Eye (tissue), 1 donor: ENCODE measurements around the gene SMAD3.

Experiments
- DNase-seq: peaks from one replicate; pipeline ENCODE4 v3.0.0-alpha.2; 2015

The SMAD3 gene

DNA sequence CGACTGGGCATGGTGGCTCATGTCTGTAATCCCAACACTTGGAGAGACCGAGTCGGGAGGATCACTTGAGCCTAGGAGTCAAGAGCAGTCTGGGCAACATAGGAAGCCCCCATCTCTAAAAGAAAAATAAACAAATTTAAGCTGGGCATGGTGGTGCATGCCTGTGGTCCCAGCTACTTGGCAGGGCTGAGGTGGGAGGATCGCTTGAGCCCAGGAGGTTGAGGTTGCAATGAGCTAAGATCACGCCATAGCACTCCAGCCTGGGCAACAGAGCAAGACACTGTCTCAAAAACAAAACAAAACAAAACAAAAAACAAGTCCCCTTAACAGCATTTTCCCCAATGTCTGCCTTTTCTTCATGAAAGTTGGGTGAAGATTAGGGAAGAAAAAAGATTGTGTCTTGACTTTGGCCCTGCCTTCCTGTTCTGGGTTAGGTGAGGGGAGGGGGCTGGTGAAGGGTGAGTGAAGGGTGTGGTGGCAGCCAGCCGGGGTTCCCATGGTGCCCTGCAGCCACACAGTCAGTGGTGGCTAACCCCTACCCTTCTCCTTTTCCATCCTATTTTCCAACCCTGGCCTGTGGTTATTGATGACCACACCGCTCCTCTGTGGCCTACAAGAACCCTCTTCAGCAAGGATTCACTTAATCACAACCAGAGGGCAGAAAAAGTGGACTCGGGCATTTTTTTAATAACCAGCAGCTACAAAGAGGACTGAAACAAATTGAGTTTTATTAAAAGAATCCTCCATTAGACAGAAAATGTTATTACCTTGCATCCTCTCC, 28.4 kb upstream of the SMAD3 start:
- no peak for DNase-seq

DNA sequence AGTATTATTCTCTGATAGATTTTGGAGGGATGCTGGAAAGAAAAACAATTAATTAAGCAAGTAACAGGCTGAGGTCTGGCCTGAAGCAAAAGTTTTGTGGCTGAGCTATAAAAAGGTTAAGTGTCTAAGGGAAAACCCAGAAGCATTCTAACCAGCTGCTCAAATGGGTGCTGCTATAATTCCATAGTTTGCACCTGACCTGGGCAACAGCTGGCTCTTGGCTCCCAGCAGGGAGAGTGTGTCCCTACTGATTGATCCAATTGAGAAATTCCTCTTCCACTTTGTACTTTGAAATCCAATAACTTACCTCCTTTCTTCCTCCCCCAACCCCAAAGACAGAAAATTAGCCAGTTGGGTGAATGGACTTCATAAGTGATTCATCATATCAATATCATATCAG, 27.7 kb upstream of the SMAD3 start:
- DNase-seq, result no peak

DNA sequence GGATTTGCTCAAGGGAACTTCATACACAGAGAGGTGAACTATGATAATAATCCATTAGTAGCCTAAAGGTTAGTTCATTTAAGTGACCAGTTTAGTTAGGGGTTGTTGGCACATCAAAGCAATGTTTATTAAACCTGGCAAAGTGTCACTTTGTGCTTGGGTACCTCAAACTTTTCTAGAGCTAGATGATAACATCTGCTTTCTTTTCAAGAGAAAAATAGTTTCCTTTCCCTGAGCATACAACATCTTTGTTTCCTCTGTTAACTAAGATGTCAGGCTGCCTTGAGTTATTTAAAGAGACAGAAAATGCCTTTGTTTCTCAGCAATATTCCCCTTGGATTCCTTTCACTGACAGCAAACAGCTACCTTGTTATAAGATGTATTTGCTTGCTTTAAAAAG, 26.7 kb upstream of the SMAD3 start:
- DNase-seq, result no peak

DNA sequence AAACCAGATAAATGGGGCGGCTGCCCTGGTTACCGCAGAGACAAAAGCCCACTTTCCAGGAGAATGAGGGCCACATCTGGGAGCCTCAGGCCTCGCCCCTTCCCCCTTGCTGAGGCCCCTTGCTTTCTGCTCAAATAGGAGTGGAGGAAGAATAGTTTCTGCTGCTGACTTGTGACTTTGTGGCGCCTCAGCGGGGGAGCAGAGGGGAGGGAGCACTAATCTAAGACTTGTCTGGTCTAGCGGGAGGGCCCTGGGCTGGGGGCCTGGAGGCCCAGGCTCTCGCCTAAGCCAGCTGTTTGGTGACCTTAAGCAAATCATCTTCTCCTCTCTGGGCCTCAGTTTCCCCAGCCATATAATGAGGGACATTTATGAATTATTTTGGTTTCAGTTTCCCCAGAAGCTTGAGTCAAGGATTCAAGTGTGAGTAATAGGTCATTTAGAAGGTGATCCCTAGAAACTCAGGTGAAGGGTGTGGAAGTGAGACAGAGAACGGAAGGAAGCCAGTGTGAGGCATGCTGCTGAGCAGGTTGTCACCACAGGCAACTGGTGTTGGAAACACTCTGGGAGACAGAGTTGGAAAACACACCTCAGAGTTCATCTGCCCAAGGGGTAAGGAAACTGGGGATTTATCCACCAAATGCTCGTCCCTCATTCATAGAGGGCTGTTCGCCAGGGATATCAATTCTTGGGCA, 25.9 kb upstream of the SMAD3 start:
- DNase-seq, result no peak

DNA sequence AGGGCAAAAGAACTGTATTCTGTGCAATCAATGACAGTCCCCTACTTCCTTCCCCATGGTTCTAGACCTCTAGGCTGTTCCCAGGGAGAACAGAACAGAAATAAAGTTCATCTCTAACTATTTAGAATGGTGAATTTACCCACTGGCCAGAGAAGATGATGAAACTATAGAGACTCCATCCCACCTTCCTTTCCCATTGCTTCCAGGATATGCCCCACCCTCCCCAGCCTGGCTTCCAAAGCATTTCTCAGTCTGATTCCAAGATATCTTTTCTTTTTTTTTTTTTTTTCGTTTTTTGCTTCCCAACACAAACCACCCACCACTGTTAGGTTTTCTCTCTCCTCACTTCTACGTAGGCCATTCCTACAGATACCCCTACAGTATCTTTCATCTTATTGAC, 25.1 kb upstream of the SMAD3 start:
- no peak for DNase-seq

DNA sequence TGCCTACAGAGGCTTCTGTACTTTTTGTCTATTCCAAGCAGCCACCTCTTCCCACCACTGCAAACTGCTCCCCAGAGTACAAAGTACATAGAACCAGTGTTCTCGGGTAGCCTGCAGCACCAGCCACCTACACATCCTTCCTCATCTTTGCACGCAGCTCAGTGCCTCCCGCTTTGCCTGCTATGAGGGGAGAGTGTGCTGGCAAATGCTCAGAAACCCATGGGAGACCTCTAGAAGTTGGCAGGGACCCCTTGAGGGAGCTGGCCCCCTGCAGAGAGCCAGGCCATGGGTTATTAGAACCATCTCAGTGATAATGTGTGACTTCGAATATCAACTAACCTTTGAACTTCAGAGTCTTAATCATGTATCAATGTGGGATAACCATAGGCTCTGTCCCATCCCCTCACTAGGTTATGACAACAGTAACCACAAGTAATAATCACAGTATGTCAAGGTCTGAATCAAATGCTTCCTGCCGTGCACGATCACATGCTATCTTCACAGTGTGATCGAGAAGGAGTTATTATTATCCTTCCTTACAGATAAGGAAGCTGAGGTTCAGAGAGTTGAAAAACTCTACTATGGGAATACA, 22.8 kb upstream of the SMAD3 start:
- DNase-seq, result no peak

DNA sequence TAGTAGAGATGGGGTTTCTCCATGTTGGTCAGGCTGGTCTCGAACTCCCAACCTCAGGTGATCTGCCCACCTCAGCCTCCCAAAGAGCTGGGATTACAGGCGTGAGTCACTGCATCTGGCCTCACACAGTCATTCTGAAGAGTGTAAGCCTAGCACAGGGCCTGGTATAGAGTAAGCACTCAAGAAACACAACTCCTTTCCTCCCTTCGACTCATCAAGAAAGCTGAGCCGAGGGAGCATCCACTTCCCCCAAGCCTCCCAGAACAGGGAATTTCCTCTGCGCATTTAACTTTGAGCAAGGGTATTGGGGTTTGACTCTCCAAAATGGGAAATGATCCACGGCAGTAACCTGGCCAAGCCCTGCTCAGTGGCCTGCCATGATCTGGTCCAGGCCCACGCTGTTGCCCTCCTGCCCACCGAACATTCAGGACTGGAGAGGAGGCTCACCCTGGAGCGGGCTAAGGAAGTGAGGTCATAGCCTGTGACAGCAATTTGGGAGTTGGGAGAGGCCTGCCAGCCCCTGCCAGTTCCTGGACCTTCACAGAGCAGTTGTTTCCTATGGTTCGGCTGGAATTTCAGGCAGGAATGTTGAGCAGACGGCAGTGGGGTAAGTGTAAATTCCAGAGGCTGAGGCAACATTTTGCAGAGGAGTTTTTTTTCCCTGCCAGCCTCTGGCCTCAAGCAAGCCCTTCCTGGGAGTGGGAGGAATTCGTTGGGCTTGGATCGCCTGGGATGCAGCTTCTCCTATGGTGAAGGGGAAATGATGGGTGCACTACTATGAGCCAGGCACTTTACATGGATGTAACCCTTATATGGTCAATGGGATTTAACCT, 21.2 kb upstream of the SMAD3 start:
- no peak for DNase-seq

DNA sequence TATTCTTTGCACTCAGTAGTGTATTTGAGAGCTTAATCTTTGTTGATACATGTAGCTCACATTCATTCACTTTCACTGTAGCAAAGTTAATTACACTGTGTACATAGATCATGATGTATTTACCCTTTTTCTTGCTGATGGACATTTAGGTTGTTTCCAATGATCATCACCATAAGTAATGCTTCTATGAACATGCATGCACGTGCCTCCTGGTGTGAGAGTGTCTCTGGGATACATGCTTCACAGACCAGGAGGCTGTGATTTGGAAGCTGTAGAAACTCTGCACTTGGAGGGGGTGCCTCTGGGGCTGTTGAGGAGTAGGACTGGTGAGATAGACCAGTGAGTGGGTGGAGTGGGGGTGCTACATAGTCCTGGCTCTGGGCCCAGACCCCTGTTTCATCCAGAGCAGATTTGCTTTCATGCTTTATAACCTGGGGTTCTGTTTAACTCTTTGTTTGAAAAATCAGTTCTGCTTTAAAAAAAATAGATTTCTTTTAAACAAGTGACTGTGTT, 18.2 kb upstream of the SMAD3 start:
- no peak for DNase-seq

DNA sequence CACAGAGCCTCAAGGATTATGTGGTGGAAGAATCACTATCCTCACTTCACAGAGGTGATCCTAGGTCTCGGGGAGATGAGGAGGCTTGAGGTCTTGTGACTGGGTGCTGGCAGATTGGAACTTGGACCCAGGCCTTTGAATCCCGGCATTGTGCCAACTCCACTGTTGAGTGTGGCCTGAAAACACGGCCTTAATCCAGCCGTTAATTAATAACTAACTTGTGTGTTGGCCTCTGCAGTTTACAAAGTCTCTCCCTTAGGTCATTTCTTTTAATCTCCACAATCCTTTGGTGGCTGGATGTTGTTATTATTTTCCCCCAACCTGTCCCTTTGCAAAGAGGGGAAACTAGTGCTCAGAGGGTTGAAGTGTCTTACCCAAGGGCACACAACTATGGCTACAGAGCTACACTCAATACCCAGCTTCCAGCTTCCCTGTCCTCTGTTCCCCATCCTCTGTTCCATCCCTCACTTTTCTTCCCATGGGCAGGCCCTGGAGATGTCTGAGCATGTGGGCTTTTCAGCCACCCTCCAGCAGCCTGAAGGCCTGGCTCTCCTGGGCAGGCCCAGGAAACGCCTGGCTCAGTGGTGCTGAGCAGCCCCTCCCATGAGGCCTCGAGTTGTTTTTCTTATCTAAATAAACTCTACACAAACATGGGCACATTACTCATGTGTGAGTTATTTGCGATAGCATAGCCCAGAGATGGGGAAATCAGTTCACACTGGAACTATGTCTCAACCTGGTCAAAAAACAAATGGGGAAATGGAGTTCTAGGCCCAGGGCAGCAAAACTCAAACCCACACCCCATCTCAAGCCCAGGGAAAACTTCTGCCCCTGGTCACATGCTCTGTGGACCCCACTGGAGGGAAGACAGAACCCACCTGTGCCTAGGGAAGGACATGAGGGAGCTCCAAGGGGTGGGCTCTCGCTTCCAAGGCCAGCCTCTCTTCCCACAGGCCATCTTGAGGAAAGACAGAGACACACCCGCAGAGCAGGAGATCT, 16.8 kb upstream of the SMAD3 start:
- no peak for DNase-seq

DNA sequence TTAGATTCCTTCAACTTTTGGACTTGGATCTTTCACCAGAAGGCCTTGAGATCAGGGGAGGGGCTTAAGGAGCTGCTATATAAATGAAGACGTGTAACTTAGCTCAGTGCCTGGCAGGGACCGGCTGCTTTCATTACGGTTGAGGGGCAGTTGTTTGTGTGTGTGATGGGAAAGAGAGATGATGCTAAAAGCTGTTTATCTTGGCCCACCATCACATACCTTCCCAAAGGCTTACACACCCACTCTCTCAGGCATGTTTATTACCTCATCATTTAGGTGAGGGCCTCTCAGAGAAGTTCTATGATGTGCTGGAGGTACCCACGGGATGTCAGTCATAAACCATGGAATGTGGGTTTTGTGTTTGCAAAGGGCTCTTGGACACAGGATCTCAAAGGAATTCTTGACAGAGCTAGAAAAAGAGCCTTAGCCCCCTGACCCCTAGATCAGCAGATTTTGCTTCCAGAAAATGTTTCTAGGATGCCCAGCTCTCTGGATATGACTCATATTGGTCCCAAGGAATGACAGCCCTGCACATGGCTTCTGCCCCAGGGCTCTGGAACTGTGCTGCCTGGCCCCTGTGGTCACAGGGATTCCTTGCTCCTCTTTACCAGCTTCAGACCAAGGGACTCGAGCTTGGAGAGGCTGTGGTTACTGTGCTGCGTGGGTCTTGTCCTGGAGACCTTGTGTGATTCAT, 15.9 kb upstream of the SMAD3 start:
- DNase-seq, result no peak

DNA sequence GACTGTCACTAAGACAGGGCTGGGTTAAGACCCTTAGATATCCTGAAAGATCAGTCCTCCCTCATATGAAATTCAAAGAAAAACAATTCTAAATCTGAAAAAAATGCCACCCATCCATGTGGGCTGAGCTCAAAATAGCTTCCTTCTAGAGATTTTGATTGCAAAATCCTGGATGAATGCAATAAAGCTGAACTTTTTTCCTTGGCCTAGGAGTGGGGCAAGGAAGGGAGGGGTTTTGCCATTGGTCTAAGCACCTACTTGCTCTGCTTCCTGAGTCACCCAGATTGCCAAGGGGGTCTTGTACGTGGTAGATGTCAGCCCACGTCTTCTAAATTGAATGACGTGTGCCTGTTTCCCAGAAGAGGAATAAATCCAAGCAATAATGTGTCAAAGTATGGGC, 15.3 kb upstream of the SMAD3 start:
- no peak for DNase-seq

DNA sequence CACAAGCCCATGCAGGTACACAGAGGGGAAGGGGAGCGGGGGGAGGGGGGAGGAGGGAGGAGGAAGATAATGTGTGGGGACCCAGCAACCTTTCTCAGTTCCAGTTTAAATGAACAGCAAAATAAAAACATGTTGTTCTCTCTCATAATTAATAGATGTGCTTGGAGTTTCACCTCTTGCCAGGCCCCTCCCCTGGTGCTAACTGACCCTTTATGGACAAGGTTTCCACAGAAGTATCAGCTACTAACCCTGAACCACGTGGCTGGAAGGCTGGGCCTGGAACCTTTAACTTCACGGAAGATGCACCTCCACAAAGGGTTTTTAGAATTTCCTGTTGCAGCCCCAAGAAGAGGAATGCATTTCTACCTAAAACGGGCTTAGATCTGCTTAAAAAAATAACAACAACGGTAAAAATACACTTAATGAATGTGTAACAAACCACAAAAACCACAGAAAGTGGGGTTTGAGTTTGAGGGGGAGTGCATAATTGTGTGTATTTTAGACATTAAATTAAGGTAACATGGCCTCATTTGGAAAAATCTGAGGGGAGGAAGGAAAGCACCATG, 14.8 kb upstream of the SMAD3 start:
- no peak for DNase-seq

DNA sequence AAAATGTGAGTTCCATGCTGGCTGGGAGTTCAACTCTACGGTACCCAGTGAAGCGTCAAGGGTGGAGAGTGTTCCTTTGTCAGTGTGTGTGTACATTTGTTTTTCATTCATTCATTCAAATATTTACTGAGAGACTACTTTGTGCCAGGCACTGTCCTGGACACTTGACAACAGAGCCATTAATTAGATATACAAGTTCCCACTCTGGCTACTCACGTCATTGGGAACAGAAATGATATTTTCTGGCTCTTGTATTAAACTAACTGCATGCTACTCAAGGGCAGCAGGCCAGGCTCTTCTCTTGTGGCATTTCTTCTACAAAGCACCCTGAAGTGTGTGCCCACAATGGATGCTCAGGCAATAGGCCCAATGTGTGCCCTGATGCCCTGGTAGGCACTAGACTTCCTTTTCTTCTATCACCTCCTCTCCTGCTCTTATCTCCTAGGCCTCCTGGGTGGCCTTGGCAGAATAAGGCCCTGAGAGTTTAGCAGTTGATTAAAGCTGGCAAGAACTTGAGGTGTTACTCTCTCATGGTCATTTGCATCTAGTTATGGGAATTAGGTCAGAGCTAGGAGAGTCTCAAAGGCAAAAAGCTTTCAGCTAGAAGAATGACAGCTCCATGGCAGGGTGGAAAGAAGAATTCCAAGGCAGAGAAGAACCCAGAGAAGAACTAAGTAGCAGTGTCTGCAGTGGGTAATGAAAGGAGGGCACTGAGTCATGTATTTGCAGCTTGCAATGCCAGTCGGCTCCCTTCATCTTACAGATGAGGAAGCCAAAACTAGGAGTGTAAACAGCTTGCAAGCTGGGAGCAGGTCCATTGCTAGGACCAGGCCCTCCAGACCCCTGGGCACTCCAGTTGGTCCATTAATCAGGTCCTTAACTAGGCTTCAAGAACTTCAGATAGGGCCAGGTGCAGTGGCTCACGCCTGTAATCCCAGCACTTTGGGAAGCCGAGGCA, 14.0 kb upstream of the SMAD3 start:
- no peak for DNase-seq

DNA sequence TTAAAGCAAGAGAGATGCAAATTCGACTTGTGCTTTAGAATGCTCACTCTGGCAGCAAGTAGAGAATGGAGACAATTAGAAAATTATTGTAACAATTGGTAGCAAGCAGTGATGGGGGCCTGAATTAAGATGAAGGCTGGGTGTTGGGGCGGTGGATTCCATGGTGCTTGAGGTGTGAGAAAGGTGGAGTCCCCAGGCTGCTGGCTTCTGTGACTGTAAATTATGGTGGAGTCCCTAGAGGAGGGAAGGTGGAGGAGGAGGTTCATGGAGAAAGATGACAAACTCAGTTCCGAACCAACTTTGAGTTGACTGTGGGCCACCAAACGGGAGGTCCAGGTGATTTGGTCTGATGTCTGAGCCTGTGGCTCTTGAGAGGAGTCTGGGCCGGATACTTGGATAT, 10.7 kb upstream of the SMAD3 start:
- DNase-seq, result no peak

DNA sequence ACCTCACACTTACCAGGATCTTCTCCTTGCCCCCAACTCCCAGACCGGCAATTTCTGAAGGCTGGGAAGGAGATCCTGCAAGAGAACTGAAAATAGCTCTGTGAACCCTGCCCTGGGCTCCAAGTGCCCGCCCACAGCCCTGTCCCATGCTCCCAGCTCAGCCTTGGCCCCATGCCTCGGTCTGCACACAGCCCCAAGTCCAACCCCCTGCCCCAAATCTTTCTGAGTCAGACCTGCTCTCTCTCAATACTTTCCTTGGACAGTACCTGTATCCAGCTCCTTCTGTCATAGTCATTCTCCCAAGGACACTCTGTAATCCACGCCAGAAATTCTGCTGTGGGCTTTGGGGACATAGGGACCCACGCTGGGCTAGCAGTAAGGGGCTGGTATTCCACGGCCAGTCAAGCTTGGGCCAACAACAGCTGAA, 6.3 kb upstream of the SMAD3 start:
- no peak for DNase-seq

DNA sequence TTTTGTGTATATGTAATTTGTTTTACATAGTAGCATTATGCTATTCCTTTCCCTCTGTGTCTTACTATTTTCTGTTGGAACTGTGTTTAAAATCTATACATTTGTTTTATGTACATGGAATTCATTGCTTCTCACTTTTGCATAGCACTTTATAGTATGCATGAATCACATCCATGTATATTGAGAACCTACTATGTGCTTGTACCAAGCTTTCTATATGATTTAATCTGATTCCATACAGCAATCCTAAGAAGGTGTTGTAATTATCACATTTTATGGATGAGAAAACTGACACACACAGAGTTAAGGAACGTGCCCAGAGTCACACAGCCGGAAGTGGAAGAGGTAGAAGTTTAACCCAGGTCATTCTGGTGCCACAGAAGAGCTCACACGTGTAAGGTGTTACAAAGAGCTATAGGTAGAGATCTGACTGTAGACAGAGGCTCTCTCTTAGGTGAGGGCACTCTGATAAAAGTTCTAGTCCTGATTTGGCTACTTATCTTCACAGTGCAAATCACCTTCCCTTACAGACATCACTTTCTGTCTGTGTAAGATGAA, 3.5 kb upstream of the SMAD3 start:
- no peak for DNase-seq

DNA sequence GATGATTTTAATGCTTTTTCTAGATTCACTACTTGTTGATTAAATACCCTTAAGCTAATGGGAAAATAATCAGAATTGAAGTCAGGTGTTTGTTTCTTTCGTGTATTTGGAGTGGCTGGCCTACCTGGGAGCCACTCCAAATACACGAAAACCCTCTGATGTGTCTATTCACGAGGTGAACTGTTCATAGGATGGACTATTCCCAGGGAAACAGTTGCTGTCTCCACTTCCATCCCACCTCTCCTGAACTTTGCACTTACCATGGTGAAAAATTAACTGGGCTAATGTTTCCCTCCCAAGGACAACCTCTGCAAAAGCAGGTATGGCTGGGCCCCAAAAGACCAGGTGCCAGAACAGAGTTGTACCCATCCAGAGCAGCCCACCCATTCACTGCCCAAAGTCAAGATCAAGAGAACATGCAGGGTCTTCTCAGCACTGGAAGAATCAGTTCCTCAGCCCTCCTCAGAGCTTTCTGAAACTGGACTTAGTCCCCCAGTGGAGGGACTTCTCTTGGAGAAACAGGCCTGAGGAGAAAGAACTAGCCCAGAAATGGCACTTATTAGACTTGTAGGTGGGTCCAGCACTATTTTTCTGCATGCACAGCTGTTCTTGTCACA, 2.9 kb upstream of the SMAD3 start:
- DNase-seq, result no peak

DNA sequence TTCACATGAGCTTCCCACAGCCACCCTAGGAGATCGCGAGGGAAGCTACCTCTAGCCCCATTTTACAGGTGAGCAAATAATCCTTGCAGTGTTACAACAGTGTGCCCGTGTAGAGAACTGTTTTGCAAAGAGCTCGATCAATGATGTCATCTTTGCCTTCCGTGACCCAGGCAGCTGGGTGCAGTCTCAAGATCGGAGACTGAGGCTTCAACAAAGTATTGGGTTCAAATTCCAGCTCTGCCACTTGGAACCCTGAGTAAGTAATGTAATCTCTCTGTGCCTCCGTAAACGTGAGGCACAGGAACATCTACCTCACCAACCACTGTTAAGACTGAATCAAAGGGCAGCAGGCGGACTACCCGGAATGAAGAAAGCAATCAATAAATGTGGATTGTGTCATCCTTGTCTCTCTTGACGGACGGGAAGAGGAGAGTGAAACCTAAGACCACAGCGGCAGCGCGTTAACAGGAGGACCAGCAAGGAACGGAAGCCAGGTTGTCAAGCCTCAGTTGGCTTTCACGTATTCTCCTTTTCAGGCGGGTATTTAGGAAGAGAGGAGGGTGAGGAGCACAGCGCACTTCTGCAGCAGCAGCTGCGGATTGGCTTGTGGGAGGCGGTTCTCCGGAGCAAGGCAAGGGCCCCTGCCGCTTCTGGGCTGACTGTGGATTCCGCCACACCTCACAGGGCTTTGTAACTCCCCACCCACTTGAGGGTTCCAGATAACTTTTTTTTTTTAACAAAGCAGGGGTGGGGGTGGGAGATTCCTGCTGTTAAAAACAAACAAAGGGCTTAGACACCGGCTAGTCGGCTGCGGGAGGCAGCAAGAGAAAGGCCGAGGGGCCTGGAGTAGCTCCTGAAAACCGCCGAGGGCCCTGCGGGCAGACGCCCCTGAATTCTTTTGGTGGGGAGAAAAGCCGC, 1.5 kb upstream of the SMAD3 start:
- DNase-seq, result peak; percentile 82
